Neural progenitor cell (in vitro differentiated cells): ENCODE results near the gene SPACA6. TPM values are rescaled to one million over a fixed set of nuclear protein-coding genes. Genes with fewer than 3 reads are reported as not detected.

Source experiments
- DNase-seq: peaks from one replicate; pipeline ENCODE4 v3.0.0-alpha.2; 2016; ENCODE audit warnings: low spot score
- H2AFZ ChIP-seq: fragments of 200-600 bp; sonication (generic); replicated peaks from 2 replicates; pipeline ENCODE4 v1.6.1; 2016; ENCODE audit warnings: antibody characterized with exemption
- H3F3A ChIP-seq: fragments of 200-600 bp; sonication (generic); 2 replicates; pipeline ENCODE4 v1.6.1; 2016; ENCODE audit warnings: antibody characterized with exemption, low read depth
- H3K27ac ChIP-seq: fragments of 200-600 bp; sonication (generic); 2 replicates; pipeline ENCODE4 v1.5.1; 2016; ENCODE audit warnings: mild to moderate bottlenecking
- H3K27me3 ChIP-seq: fragments of 200-600 bp; sonication (generic); 2 replicates; pipeline ENCODE4 v1.6.1; 2016; ENCODE audit warnings: mild to moderate bottlenecking, moderate library complexity
- H3K36me3 ChIP-seq: fragments of 200-600 bp; sonication (generic); 2 replicates; pipeline ENCODE4 v1.5.1; 2016
- H3K4me1 ChIP-seq: fragments of 200-600 bp; sonication (generic); 2 replicates; pipeline ENCODE4 v1.6.1; 2016; ENCODE audit warnings: mixed run types
- H3K4me2 ChIP-seq: fragments of 200-600 bp; sonication (generic); 2 replicates; pipeline ENCODE4 v1.6.1; 2016
- H3K4me3 ChIP-seq: fragments of 200-600 bp; sonication (generic); 2 replicates; pipeline ENCODE4 v1.5.1; 2016
- H3K79me2 ChIP-seq: fragments of 200-600 bp; sonication (generic); 2 replicates; pipeline ENCODE4 v1.6.1; 2016; ENCODE audit warnings: low read depth
- H3K9ac ChIP-seq: fragments of 200-600 bp; sonication (generic); 2 replicates; pipeline ENCODE4 v1.6.1; 2016
- H3K9me3 ChIP-seq: fragments of 200-600 bp; sonication (generic); 2 replicates; pipeline ENCODE4 v1.5.1; 2016; ENCODE audit warnings: low read depth
- H4K20me1 ChIP-seq: fragments of 200-600 bp; sonication (generic); 2 replicates; pipeline ENCODE4 v1.6.1; 2016; ENCODE audit warnings: low read depth
- H3K27ac Mint-ChIP-seq: 3 replicates; pipeline ENCODE4 v1.8.0; 2021; ENCODE audit warnings: mixed read lengths
- H3K27me3 Mint-ChIP-seq: 2 replicates; pipeline ENCODE4 v1.8.0; 2022; ENCODE audit warnings: low read depth, mild to moderate bottlenecking, inconsistent platforms, moderate library complexity, mixed read lengths; ENCODE audit not compliant: insufficient read depth
- H3K36me3 Mint-ChIP-seq: 3 replicates; pipeline ENCODE4 v1.8.0; 2021; ENCODE audit warnings: mixed read lengths
- H3K4me1 Mint-ChIP-seq: 3 replicates; pipeline ENCODE4 v1.8.0; 2021; ENCODE audit warnings: mixed read lengths
- H3K4me3 Mint-ChIP-seq: 3 replicates; pipeline ENCODE4 v1.8.0; 2021; ENCODE audit warnings: mild to moderate bottlenecking, moderate library complexity, mixed read lengths
- H3K9me3 Mint-ChIP-seq: 3 replicates; pipeline ENCODE4 v1.8.0; 2020; ENCODE audit warnings: mixed read lengths
- EZH2 ChIP-seq: fragments of 200-600 bp; sonication (generic); IDR thresholded peaks from 2 replicates; pipeline ENCODE4 v1.6.1; 2017; ENCODE audit warnings: antibody characterized with exemption, mild to moderate bottlenecking, moderate library complexity
- EZH2phosphoT487 ChIP-seq: fragments of 200-600 bp; sonication (generic); IDR thresholded peaks from 2 replicates; pipeline ENCODE4 v1.6.1; 2017; ENCODE audit warnings: antibody characterized with exemption
- total RNA-seq: library from RNA; depleted of rRNA; stranded (reverse); fragments of >200 nt; gene quantifications from 2 replicates; pipeline ENCODE4 v1.2.3, GENCODE V29; 2015; ENCODE audit warnings: low replicate concordance
- TF ChIP-seq, protein P1 (sequence below): fragments of 200-600 bp; sonication (generic); IDR thresholded peaks from 2 replicates; pipeline ENCODE4 v1.5.1; 2017; ENCODE audit warnings: antibody characterized with exemption, mild to moderate bottlenecking

The SPACA6 gene
- total RNA-seq, 1 donor from 2014 or later, result 6.9 TPM

DNA sequence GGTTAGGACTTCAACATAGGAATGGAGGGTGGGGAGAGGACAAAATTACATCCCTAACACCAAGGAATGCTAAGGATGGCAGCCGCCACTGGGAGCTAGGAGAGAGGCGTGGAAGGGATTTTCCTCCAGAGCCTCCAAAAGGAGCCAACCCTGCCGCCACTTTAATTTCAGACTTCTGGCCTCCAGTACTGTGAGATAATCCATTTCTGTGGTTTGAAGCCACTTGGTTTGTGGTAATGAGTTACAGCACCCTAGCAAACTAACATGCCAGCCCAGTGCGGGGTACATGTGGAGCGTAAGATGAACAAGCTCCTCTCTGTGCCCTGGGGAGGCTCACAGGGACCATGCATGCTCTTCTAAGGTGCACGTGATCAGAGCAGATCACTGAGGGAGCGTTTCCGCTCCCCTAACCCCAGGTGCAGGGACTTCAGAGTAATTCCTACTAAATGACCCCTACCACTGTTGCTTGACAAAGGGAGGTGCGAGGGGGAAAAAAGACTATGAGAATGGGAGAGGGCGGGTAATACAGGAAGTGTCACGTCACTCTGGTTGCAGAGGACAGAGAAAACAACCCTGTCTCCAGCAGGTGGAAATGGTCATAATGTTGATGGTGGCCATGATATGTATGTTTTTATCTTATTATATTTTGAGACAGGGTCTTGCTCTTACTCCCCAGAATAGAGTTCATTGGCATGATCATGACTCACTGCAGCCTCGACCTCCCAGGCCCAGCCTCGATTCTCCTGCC, 46.5 kb downstream of the SPACA6 start:
- H3K27ac Mint-ChIP-seq, result no peak overlapping the region

DNA sequence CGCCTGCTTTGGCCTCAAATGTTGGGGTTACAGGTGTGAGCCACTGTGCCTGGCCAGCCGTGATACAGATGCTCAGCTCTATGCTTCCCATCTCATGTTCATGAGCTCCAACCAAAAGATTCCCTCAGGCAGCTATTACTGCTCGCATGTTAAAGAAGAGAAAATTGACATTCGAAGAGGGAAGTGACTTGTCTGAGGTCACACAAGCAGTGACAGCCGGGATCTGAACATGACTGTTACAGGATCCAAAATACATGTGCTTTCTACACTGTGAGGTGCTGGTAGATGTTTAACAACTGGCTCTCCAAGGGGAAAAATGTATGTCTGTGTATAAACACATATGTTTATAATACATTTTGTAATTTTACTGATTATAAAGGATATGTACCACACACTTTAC, 47.2 kb downstream of the SPACA6 start:
- Histone ChIP-seq H3K9ac (no peak overlapping the region), H3K4me1 (no peaks in the 10 kb centered on the region), H3K36me3 (no peaks in the 10 kb centered on the region), H2AFZ (no peak overlapping the region), H3K4me2 (no peak overlapping the region), H3K27me3 (no peaks in the 10 kb centered on the region), H3F3A (no peaks in the 10 kb centered on the region), H3K27ac (no peak overlapping the region), H3K9me3 (peaks cover 4% of the 10 kb centered on the region), H3K79me2 (no peaks in the 10 kb centered on the region), H4K20me1 (no peaks in the 10 kb centered on the region), H3K4me3 (no peak overlapping the region)
- no peak overlapping the region for H3K27ac Mint-ChIP-seq
- TF ChIP-seq, protein P1, sequence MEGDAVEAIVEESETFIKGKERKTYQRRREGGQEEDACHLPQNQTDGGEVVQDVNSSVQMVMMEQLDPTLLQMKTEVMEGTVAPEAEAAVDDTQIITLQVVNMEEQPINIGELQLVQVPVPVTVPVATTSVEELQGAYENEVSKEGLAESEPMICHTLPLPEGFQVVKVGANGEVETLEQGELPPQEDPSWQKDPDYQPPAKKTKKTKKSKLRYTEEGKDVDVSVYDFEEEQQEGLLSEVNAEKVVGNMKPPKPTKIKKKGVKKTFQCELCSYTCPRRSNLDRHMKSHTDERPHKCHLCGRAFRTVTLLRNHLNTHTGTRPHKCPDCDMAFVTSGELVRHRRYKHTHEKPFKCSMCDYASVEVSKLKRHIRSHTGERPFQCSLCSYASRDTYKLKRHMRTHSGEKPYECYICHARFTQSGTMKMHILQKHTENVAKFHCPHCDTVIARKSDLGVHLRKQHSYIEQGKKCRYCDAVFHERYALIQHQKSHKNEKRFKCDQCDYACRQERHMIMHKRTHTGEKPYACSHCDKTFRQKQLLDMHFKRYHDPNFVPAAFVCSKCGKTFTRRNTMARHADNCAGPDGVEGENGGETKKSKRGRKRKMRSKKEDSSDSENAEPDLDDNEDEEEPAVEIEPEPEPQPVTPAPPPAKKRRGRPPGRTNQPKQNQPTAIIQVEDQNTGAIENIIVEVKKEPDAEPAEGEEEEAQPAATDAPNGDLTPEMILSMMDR, result no peak
- TF ChIP-seq EZH2phosphoT487 (no peak), EZH2 (no peak)
- H3K4me3 Mint-ChIP-seq, result no peak overlapping the region
- no peaks in the 10 kb centered on the region for H3K27me3 Mint-ChIP-seq
- DNase-seq, result no peak
- peaks cover under 1% of the 10 kb centered on the region for H3K9me3 Mint-ChIP-seq
- no peaks in the 10 kb centered on the region for H3K36me3 Mint-ChIP-seq
- no peaks in the 10 kb centered on the region for H3K4me1 Mint-ChIP-seq

More for the DNA sequence above, 46.5 kb downstream of the SPACA6 start:
- Mint-ChIP-seq H3K9me3 (no peaks in the 10 kb centered on the region), H3K4me1 (no peaks in the 10 kb centered on the region), H3K4me3 (no peak overlapping the region), H3K27me3 (no peaks in the 10 kb centered on the region), H3K36me3 (no peaks in the 10 kb centered on the region)
- H3K27me3 ChIP-seq, result no peaks in the 10 kb centered on the region
- H3F3A ChIP-seq, result no peaks in the 10 kb centered on the region
- peaks cover 4% of the 10 kb centered on the region for H3K9me3 ChIP-seq
- H3K4me1 ChIP-seq, result no peaks in the 10 kb centered on the region
- no peak overlapping the region for H3K4me2 ChIP-seq
- no peaks in the 10 kb centered on the region for H4K20me1 ChIP-seq
- H3K36me3 ChIP-seq, result no peaks in the 10 kb centered on the region
- H3K4me3 ChIP-seq, result no peak overlapping the region
- no peak overlapping the region for H3K27ac ChIP-seq
- H3K79me2 ChIP-seq, result no peaks in the 10 kb centered on the region
- no peak overlapping the region for H3K9ac ChIP-seq
- DNase-seq, result no peak
- no peak overlapping the region for H2AFZ ChIP-seq
- TF ChIP-seq EZH2phosphoT487, result no peak
- TF ChIP-seq, protein P1, result no peak
- no peak for TF ChIP-seq EZH2

DNA sequence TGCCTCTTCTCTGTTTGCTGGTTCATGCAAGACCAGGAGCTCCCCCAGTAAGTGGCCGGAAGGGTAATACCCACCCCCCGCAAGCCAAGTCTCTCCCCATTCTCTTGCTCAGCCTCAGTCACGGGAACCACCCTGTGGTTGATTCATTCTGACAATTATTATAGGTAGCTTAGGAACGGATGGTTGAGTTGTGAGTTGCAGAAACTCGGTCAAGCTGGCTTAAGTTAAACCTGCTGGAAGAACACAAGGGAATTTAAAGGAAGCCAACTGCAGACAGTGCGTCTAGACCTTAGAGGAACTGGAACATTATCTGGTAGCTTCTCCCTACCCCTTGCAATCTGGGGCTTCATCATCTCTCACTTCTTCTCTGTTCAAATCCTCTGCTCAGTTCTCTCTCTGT, 49.7 kb downstream of the SPACA6 start:
- Mint-ChIP-seq H3K4me3 (no peak overlapping the region), H3K27me3 (no peaks in the 10 kb centered on the region), H3K36me3 (no peaks in the 10 kb centered on the region), H3K27ac (no peak overlapping the region), H3K9me3 (peaks cover 10% of the 10 kb centered on the region), H3K4me1 (no peaks in the 10 kb centered on the region)
- Histone ChIP-seq H3K9ac (no peak overlapping the region), H2AFZ (no peak overlapping the region), H3F3A (no peaks in the 10 kb centered on the region), H3K79me2 (no peaks in the 10 kb centered on the region), H3K4me2 (no peak overlapping the region), H3K27me3 (no peaks in the 10 kb centered on the region), H3K36me3 (no peaks in the 10 kb centered on the region), H3K9me3 (peaks cover 4% of the 10 kb centered on the region), H3K27ac (no peak overlapping the region), H3K4me3 (no peak overlapping the region), H3K4me1 (no peaks in the 10 kb centered on the region), H4K20me1 (no peaks in the 10 kb centered on the region)
- no peak for DNase-seq
- TF ChIP-seq EZH2phosphoT487 (no peak), EZH2 (no peak)
- TF ChIP-seq, protein P1, result no peak
